Activated naive CD4-positive, alpha-beta T cell treated with anti-CD3 and anti-CD28 coated beads, Interleukin-2, amount 50 U/mL, for 16 hours (primary cell): ENCODE results near the gene PPP4R2.

Experiments used
- DNase-seq: peaks from one replicate; pipeline ENCODE4 v3.0.0-alpha.2; 2020

The PPP4R2 gene, protein sequence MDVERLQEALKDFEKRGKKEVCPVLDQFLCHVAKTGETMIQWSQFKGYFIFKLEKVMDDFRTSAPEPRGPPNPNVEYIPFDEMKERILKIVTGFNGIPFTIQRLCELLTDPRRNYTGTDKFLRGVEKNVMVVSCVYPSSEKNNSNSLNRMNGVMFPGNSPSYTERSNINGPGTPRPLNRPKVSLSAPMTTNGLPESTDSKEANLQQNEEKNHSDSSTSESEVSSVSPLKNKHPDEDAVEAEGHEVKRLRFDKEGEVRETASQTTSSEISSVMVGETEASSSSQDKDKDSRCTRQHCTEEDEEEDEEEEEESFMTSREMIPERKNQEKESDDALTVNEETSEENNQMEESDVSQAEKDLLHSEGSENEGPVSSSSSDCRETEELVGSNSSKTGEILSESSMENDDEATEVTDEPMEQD

DNA sequence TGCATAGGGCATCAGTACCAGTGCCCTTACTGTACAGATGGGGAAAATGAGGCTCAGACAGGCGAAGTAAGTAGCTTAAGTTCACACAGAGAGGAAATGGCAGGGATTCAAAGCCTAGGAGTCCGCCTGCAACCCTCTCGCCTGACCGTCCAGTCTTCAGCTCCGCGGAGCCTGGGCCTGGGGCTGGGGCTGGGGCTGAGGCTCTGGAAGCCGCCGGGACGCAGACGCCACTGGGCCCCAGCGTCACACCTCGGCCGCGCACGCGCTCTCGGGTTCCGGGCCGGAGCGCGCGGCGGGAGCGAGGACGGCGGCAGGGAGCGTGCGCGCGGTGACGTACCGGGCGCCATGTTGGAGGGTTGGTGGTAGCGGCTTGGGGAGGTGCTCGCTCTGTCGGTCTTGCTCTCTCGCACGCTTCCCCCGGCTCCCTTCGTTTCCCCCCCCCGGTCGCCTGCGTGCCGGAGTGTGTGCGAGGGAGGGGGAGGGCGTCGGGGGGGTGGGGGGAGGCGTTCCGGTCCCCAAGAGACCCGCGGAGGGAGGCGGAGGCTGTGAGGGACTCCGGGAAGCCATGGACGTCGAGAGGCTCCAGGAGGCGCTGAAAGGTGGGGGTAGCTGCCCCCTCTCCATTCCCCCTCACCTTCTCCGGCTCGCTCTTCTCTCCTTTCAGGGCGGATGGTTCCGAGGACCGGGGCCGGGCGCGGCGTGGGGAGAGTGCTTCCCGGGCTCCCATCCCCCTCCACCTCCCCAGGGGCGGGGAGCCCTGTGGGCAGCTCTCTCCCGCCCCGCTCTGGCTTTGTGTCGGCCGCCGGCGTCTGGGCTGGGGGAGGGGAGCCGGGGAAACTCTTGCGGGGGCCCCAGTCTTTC, at the start of gene PPP4R2:
Gene PPP4R2 (plus strand): TSS at position 339 of the 861 bp plus-strand sequence. CDS start 227 bp downstream, at position 566.
- peak; percentile 91 for DNase-seq

DNA sequence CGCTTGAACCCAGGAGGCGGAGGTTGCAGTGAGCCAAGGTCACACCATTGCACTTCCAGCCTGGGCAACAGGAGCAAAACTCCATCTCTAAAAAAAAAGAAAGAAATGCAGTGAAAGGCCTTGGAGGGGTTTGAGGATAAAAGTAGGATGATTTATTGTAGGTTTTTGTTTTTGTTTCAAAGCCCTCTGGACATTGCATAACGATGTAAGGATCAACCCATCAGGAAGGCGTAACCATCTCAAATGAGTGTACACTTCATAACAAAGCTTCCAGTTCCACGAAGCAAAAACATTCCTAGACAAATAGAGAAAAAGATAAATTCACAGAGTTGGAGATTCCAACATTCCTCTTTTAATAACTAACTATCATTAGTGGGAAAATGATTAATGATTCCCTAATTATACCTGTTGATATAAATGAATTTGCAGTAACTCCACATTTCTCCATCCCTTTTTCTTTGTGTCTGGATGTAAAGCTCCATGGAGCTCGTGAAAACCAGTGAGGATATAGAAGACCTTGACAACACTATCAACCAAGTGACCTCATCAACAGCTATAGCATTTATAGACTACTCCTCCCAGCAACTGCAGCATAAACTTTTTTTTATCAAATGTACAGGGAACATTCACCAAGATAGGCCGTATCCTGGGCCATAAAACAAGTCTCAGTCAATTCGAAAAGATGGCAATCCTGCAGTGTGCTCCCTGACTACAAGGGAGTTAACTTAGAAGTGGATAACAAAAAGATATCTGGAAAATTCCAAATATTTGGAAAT, 48.7 kb upstream of the PPP4R2 start:
- DNase-seq = no peak

DNA sequence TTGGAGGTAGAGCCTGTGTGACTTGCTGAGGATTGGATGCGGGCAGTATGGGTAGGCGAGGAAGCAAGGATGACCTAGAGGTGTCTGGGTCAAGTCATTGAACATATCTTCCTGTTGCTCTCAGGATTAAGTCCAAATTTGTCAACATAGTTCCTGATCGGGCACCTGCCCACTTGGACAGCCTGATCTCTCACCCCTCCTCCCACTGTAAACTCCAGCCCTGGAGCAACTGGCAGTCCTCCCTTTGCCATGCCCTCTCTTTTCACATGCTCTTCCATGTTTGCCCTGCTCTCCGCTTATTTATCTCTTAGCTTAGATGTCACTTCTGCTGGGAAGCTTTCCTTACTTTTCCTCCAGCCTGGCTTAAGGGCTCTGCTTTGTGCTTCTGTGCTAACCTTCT, 47.6 kb upstream of the PPP4R2 start:
- no peak for DNase-seq

DNA sequence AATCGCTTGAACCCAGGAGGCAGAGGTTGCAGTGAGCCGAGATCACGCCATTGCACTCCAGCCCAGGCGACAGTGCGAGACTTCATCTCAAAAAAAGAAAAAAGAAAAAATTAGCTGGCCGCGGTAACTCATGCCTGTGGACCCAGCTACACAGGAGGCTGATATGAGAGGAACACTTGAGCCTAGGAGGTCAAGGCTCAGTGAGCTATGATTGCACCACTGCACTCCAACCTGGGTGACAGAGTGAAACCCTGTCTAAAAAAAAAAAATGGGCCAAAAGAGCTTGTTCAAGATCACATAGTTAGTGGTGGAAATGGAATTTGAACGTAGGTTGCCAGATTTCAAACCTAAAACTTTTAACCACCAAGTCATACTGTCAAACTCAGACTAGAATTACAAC, 46.2 kb upstream of the PPP4R2 start:
- no peak for DNase-seq

DNA sequence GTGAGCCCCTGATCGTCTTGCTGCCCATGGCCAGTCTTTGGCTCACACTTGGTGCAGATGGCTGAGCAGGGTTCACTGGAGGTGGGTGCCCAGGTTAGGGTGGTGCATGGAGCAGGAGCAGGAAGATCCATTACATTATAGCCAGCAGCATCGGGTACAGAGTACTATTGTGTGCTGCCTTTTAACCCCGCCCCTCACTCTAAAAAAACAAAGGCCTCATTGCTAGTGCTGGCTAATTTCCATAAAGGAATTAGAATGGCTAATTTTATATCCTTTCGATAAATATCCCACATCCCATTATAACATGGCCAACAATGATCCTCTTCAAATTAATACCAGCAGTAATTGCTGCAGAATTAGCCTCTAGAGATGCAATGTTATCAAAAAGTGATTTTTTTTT, 45.8 kb upstream of the PPP4R2 start:
- DNase-seq = no peak

DNA sequence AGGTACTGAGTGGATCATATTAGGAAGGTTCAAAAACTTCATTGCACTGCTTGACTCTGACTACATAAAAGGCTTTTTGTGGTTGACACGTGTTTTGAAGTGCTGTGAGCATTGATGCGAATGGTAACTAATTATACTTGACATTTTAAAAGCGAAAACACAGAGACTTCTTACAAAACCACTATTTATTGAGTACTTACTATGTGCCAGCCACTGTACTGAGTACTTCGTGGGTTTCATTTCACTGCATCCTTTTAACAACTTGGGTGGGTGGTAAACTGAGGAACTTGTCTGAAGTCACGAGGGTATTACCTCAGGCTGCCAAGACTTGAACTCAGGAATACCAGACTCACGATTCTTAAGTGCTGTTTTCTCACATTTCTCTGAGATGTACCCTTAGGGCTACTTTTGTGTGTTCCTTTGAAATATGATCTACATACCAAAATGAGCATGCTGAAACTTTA, 45.3 kb upstream of the PPP4R2 start:
- no peak for DNase-seq

DNA sequence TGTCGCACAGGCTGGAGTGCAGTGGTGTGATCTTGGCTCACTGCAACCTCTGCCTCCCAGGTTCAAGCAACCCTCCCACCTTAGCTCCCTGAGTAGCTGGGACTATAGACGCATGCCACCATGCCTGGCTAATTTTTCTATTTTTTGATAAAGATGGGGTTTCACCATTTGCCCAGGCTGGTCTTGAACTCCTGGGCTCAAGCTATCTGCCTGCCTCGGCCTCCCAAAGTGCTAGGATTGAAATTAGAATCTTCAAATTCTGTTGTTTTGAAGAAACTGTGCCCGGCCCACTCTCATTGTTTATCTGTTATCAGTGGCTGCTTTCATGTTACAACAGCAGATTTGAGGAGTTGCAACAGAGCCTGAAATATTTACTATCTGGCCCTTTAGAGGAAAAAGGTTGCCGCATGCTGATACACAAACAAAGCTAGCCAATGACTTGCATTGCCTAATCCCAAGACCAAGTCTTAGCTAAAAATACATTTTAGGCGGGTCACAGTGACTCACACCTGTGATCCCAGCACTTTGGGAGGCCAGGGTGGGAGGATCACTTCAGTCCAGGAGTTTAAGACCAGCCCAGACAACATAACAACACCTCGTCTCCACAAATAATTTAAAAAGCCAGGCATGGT, 43.2 kb upstream of the PPP4R2 start:
- DNase-seq = no peak

DNA sequence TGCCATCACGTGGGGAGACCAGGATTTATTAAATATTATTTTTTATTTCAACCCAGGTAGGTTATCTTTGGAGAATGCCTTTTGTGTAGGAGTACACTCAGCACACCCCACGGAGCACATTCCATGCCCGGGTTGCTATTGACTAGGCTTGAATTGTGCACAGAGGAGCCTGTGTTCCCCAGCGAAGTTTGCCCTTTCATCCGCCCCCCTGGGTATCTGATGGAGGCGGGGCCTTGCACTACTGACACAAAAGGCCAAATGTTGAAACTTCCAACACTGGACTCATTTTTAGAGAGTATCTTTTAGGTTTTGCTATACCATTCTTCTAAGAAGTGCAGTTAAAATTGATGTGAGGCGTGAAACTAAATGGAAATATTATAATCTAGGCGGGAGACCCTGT, 39.3 kb upstream of the PPP4R2 start:
- no peak for DNase-seq

DNA sequence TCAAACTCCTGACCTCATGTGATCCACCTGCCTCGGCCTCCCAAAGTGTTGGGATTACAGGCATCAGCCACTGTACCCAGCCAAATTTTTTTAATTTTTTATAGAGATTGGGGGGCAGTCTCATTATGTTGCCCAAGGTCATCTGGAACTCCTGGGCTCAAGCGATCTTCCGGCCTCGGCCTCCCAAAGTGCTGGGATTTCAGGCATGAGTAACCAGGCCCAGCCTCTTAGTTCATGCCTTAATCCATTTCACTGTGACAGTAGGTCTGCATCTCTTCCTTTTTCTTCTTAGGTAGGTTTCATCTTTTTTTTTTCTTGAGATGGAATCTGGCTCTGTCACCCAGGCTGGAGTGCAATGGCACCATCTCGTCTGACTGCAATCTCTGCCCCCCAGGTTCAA, 37.3 kb upstream of the PPP4R2 start:
- DNase-seq = no peak

DNA sequence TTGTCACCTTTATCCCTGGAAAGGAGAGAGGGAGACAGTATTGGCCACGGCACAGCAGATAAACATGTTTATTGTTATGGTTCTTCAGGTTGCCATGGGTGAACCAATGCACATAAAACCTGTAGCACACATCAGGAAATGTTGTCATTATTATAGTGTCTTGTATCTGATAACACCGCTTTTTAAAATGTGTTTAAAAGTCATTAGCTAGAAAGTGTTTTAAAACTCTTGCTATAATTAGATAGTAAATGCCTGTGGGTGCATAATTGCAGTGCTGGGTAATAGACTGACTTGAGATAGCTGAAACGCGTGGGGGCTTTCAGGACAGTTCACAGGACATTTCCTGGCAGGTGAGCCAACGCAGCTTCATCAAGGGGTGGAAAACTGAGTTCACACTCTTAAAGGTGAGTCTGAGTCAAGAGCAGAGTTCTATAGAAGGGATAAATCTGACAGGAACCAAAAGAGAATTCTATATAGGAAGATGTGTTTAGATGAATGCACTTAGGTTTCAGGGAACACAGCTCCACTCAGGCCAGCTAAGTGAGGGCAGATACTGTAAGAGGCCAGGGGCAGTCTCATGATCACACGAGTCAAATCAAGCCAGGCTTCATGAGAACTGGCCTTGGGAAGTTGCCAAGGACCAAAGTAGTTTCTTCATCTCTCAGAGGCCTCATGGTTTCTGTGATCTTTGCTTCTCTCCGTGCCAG, 35.6 kb upstream of the PPP4R2 start:
- DNase-seq = no peak

DNA sequence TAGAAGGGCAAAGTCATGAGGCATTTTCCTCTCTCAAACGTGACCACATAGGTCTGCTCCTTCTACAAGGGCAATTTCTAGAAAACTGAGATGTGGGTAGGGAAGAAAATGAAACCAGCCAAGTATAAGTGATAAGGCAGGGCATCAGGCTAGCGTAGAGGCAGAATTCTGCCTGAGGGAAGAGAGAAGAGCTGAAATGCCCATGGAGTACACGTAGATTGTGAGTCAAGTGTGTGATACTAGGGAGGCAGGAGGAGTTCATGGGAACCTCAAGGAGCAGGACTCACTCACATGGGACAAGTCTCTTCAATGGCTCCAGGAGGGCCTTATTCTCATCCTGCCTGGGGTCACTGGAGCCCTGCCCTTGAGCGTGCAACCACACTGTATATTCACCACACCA, 34.9 kb upstream of the PPP4R2 start:
- DNase-seq = no peak

DNA sequence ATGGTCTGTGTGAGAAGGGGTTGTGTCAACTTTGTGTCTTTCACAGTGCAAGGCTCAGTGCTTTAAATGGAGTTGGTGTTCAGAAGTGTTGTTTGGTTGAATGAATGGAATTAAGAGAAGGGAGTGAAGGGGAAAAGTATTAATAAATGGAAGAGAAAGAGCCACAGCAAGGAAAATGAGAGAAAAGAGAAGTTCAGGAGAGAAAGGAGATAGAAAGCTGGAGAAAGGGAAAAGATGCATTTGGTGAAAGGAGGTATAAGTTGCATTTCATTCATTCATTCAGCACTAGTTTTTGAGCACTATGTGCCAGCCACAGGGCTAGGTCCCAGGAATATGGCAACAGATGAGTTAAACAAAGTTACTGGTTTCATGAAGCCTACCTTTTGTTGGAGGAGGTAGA, 34.3 kb upstream of the PPP4R2 start:
- DNase-seq = no peak

DNA sequence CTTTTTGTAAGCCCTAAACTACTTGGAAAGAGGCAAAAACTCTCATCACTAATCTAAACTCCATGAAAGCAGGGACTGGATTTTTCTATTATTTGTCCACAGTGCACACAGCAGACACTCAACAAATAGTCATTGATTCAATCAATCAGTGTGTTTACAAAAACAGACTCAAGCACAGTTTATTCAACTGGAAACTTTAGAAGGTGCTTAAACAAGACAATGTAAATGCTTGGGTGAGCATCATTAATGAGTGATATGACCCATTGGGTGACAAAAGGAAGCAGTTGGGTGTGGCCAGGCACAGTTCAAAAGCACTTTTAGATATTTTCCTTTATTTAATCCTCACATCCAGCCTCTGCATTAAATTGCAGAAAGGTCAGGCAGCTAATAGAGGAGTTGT, 32.0 kb upstream of the PPP4R2 start:
- no peak for DNase-seq

DNA sequence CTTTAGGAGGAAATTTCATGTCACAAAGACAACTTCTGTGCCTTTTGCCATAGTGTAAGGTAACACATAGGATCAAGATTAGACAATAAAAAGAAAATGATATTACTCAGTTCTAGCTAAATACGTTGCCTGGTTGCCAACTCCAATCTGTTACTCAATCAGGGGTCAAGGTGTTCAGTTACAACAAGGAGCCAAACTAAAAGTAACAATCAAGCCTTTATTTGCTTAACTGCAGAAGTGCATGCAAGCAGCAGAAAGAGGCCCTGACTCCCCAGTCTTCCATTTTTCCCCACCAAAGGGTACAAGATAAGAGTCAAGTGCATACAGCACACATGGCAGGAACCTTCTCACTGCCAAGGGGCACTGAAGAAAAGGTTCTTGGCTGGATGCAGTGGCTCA, 28.3 kb upstream of the PPP4R2 start:
- no peak for DNase-seq

DNA sequence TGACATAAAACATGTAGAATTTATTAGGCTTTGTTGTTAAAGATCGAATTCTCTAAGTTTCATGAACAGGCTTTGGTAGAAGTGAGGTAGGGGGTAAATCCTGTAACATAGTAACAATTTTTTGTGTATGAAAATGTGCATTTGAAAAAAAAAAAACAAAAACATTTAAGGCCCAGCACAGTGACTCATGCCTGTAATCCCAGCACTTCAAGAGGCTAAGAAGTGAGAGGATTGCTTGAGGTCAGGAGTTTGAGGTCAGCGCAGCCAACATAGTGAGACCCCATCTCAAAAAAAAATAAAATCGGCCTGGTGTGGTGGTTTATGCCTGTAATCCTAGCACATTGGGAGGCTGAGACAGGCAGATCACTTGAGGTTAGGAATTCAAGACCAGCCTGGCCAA, 26.8 kb upstream of the PPP4R2 start:
- no peak for DNase-seq

DNA sequence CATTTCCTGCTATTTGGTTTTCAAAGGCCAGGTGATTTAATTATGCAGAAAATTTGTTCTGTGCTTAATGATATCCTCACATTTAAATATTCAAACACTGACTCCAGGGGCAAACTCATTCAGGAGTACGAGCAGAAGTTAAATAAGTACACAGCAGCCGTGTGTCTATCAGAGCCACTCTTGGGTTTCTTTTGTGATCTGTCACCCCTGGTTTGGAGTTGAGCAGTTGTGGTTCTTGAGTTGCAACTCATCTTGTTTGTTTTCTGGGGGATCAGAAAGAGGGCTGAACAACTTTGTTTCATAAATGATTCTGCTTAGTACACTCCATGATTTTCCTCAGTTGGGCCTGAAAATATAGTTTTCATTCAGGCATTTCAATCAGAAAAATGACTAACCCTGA, 25.7 kb upstream of the PPP4R2 start:
- DNase-seq = no peak

DNA sequence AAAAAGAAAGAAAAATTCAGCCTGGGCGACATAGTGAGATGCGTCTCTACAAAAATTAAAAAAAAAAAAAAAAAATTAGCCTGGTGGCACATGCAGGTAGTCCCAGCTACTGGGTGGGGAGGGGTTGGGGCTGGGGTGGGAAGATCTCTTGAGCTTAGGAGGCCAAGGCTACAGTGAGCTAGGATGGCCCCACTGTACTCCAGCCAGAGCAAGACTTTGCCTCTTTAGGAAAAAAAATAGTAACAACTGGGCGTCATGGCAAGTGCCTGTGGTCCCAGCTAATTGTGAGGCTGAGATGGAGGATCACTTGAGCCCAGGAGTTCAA, 23.9 kb upstream of the PPP4R2 start:
- DNase-seq = no peak

DNA sequence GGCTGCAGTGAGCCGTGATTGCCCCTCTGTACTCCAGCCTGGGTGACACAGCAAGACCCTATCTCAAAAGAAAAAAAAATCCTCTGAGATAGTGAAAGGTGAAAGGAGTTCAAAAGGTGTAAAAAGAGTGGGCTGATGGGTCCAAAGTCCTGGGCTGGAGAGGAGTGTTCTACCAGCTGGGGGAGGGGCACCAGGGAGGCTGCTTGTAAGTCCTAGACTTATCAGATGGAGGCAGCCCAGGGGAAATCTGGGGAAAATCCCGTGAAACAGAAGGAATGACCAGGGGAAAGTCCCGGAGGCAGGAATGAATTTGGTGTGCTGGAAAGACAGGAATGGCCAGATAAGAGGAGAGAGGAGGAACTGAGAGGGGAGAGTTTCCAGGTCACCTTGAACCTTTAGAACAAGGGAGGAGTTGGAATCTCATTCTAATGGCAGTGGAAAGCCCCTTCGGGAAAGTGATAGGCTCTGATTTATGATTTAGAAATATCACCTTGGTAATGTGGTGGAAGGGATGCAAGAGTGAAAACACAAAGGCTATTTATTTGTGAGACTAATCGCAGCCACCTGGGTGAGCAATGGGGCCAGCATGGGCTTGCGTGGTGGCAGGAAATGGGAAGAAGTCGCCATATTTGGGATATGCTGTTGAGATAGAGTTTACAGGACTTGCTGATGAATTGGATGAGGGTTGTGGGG, 23.4 kb upstream of the PPP4R2 start:
- DNase-seq = no peak

DNA sequence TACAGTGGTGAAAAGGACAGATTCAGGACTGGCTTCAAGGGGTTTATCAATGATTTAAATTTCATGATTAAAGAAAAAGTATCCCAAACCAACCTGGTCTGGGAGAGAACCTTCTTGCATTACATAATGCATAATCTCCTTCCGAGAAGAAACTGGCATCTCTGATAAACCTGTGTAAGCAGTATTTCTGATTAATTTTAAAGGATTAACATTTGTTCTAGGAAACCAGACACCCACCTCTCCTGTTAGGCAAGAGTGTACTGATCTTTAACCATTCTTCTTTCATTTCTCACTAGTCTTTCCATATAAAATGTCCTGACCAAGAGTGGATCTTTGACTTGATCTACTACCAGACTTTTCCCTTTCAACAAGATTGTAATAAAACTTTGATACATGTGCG, 22.8 kb upstream of the PPP4R2 start:
- DNase-seq = no peak

DNA sequence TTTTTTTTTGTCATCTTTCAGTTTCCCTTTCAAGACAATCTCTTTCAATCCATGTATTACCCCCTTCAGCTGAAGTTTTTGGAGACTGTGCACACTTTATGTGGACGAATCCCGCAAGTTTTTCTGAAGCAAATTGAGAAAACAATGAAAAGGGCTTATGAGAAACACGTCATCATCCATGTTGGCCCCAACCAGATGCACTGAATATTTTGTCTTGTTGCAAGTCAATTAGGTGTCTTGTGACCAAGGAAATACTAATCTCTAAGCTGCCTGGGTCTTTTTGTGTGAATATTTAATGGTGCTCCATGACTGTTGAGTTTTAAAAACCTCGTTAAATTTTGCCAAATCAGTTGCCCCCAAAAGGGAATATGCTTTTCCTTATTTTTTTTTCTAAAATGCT, 21.7 kb upstream of the PPP4R2 start:
- no peak for DNase-seq

DNA sequence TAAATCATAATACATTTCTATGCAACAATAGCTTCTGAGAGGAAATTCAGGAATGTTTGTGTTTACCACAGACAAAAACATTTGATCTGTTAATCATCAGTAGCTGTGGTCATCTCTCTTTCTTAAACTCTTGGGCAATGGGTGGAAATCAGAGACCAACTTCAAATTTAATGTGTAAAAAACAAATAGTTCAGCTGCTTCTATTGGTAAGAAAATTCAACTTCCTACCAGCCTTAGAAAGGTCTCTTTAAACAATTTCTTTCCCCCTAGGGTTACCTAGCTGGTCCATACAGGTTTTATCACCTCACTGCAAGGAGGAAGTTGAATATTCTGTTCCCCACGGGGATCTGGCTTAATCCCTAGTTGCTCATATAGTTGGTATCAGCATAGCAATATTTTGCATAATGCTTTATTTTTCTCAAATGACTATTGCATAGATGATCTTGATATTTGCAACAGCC, 20.3 kb upstream of the PPP4R2 start:
- DNase-seq = no peak
